ENCODE measurements around the gene NKG7.

GRCh38 chr19:51324167-51324481 is 48.3 kb downstream of the NKG7 start:
- TF ChIP-seq POLR2AphosphoS5 (IDR thresholded peaks at IDR 0.05) (no peak), POLR2A (IDR thresholded peaks at IDR 0.05; ENCODE audit: low read depth) (no peak), EP300 (IDR thresholded peaks at IDR 0.05) (no peak)
